GM12878 (cell line): ENCODE measurements around the gene SIPA1. TPM values are rescaled to one million over a fixed set of nuclear protein-coding genes. Genes with fewer than 3 reads are reported as not detected.
A peak's percentile ranks its signal among the peaks of the same experiment; 100 is the strongest.

Experiments
- ATAC-seq: fragments of 200-7000 bp; cut with Tn5 transposase; 3 replicates; pipeline ENCODE4 v1.9.1; 2020; ENCODE audit warnings: mild to moderate bottlenecking, moderate library complexity
- BruUV-seq: library from RNA; stranded (reverse); fragments of 400-500 nt; replicated peaks from 2 replicates; lab custom pipeline; 2021; lab: Mats Ljungman, UMichigan
- CTCF ChIA-PET: fragments of 300-600 bp; sonication (Branson Sonifier 250); formaldehyde crosslinking; extraction: SDS; loops from one replicate; lab custom pipeline; 2021; ENCODE audit warnings: inconsistent platforms; lab: Yijun Ruan, JAX
- POLR2A ChIA-PET: fragments of 350-600 bp; formaldehyde crosslinking; extraction: SDS; loops from one replicate; lab custom pipeline; 2021; ENCODE audit warnings: inconsistent platforms; lab: Charles Lee
- RAD21 ChIA-PET: fragments of 300-600 bp; sonication (Branson Sonifier 250); formaldehyde crosslinking; loops from one replicate; lab custom pipeline; 2023; ENCODE audit warnings: antibody characterized with exemption; ENCODE audit not compliant: unreplicated experiment; lab: Charles Lee
- SMC1A ChIA-PET: fragments of 300-600 bp; sonication (Branson Sonifier 250); formaldehyde crosslinking; loops from one replicate; lab custom pipeline; 2023; ENCODE audit not compliant: unreplicated experiment, uncharacterized antibody; lab: Charles Lee
- DNase-seq: peaks from one replicate; pipeline ENCODE4 v3.0.0-alpha.2; 2011; ENCODE audit warnings: low read depth, low spot score
- FAIRE-seq: peaks from 3 replicates; lab custom pipeline; 2011; peaks lifted over from hg19 to GRCh38; lab: Jason Lieb, UNC
- H2AFZ ChIP-seq: 2 replicates; pipeline ENCODE4 v1.6.0; 2011; ENCODE audit warnings: low read depth, low read length, control low read depth; ENCODE audit not compliant: control insufficient read depth
- H3K27ac ChIP-seq: 2 replicates; pipeline ENCODE4 v1.5.1; 2011; ENCODE audit warnings: control low read depth; ENCODE audit not compliant: control insufficient read depth, insufficient read depth
- H3K27me3 ChIP-seq, 2 experiments: replicated peaks in 1 of 2; 2 replicates each; pipeline versions ENCODE4 v1.6.0 to v1.6.1; 2011; ENCODE audit warnings: low read length in 1 of 2; ENCODE audit not compliant: control insufficient read depth in 2 of 2, insufficient read depth in 2 of 2
- H3K36me3 ChIP-seq, 2 experiments: 2 replicates each; pipeline ENCODE4 v1.5.1; 2011; ENCODE audit warnings: low read length in 1 of 2; ENCODE audit not compliant: control insufficient read depth in 2 of 2, insufficient read depth in 2 of 2
- H3K4me1 ChIP-seq: 2 replicates; pipeline ENCODE4 v1.6.1; 2011; ENCODE audit warnings: mild to moderate bottlenecking, low read length, moderate library complexity, mixed read lengths; ENCODE audit not compliant: control insufficient read depth, insufficient read depth
- H3K4me2 ChIP-seq: 2 replicates; pipeline ENCODE4 v1.6.0; 2011; ENCODE audit warnings: control low read depth; ENCODE audit not compliant: control insufficient read depth, insufficient read depth
- H3K4me3 ChIP-seq: fragments of 200-600 bp; sonication (generic); 2 replicates; pipeline ENCODE4 v1.5.1; 2016
- H3K79me2 ChIP-seq: 2 replicates; pipeline ENCODE4 v1.6.0; 2011; ENCODE audit warnings: low read length; ENCODE audit not compliant: control insufficient read depth, insufficient read depth
- H3K9ac ChIP-seq: 2 replicates; pipeline ENCODE4 v1.8.0; 2011; ENCODE audit warnings: low read length, control low read depth, mixed read lengths; ENCODE audit not compliant: control insufficient read depth, insufficient read depth
- H3K9me3 ChIP-seq: replicated peaks from 3 replicates; pipeline ENCODE4 v1.5.1; 2011; ENCODE audit warnings: mild to moderate bottlenecking, low read length; ENCODE audit not compliant: control insufficient read depth, insufficient read depth
- H4K20me1 ChIP-seq: 2 replicates; pipeline ENCODE4 v1.6.0; 2011; ENCODE audit not compliant: control insufficient read depth, insufficient read depth
- CHD1 ChIP-seq: IDR thresholded peaks from 2 replicates; pipeline ENCODE4 v1.6.1; 2012; ENCODE audit warnings: low read depth, low read length, improper control_type of control experiment
- CREB1 ChIP-seq: IDR thresholded peaks from 2 replicates; pipeline ENCODE4 v1.6.1; 2012; ENCODE audit warnings: low read depth, mild to moderate bottlenecking, inconsistent platforms
- GATAD2B ChIP-seq: fragments of 450-650 bp; conservative IDR thresholded peaks from 2 replicates; pipeline ENCODE4 v1.6.1; 2017; ENCODE audit warnings: low read depth, mild to moderate bottlenecking, moderate library complexity
- IRF5 ChIP-seq: fragments of 450-650 bp; IDR thresholded peaks from 2 replicates; pipeline ENCODE4 v1.6.1; 2017; ENCODE audit warnings: borderline replicate concordance
- MXI1 ChIP-seq: fragments of 150-350 bp; IDR thresholded peaks from 2 replicates; pipeline ENCODE4 v1.6.1; 2011; ENCODE audit warnings: low read depth, mild to moderate bottlenecking, inconsistent platforms, low read length, improper control_type of control experiment
- POLR2A ChIP-seq: IDR thresholded peaks from 2 replicates; pipeline ENCODE4 v1.6.1; 2011; ENCODE audit warnings: low read depth, mild to moderate bottlenecking, low read length
- POLR2AphosphoS2 ChIP-seq: IDR thresholded peaks from 2 replicates; pipeline ENCODE4 v1.6.1; 2011; ENCODE audit warnings: low read depth, mild to moderate bottlenecking, low read length, improper control_type of control experiment, moderate library complexity
- RUNX3 ChIP-seq: IDR thresholded peaks from 2 replicates; pipeline ENCODE4 v1.6.1; 2012; ENCODE audit warnings: low read length, inconsistent platforms
- WGBS: methylation state at CpG from one replicate; pipeline ENCODE4 v1.1.6; 2016; ENCODE audit warnings: low lambda C conversion rate; ENCODE audit not compliant: insufficient replicate concordance, insufficient coverage; ENCODE audit errors: missing lambda C conversion rate; 5-methylcytosine and 5-hydroxymethylcytosine counted together
- in situ Hi-C: fragments of 300-500 bp; cut with MboI; formaldehyde crosslinking; loops from 9 replicates; pipeline ENCODE4 v1.14.3; 2018; ENCODE audit warnings: mixed read lengths
- intact Hi-C: fragments of 100-400 bp; cut with micrococcal nuclease; formaldehyde crosslinking; loops from one replicate; pipeline ENCODE4 v1.14.2; 2022; ENCODE audit not compliant: unreplicated experiment
- polyA plus RNA-seq, 11 experiments: library from polyadenylated mRNA; depleted of rRNA in 4 of 11; unstranded in 6 of 11; stranded (reverse) in 5 of 11; fragments of >200 nt; fragmentation: Nextera tagmentation in 4 of 11; fragmentation: Illumina TruSeq in 1 of 11; extraction: Ambion mirVana in 4 of 11; extraction: Trizol in 1 of 11; gene quantifications; 1 replicate in 1 of 11; 2 replicates in 10 of 11; pipeline versions ENCODE4 v1.2.1 to v1.2.3, GENCODE V29; 2011 to 2016; ENCODE audit warnings: inconsistent platforms in 2 of 11, missing spikeins in 2 of 11, low read depth in 1 of 11
- total RNA-seq, 4 experiments: library from RNA; depleted of rRNA in 3 of 4; stranded (reverse); fragments of >200 nt in 3 of 4; fragmentation: Illumina TruSeq in 1 of 4; extraction: Trizol in 1 of 4; gene quantifications; 2 replicates each; pipeline versions ENCODE4 v1.2.1 to v1.2.3, GENCODE V29; 2013 to 2021

SIPA1 gene
- total and polyA plus RNA-seq, 10 of the 15 experiments (the other 5 are each of a cell fraction or from before 2014, with no cell fraction given) = 1.0 to 139 (median 33.4) TPM

- no peak overlapping the region for H3K27ac ChIP-seq
- no peak for FAIRE-seq
- BruUV-seq = no TSS peak
- no peaks in the 10 kb centered on the region for H4K20me1 ChIP-seq
- peaks cover 5% of the 10 kb centered on the region for H3K79me2 ChIP-seq
- no peak overlapping the region for H3K9ac ChIP-seq
- no peak overlapping the region for H3K4me2 ChIP-seq
- no peaks in the 10 kb centered on the region for H3K9me3 ChIP-seq
- H3K36me3 ChIP-seq = peaks cover 16 to 45% of the 10 kb centered on the region in 2 experiments
- 95% methylated on average over 41 of the region's 87 CpGs for WGBS
- DNase-seq = no peak
- ATAC-seq = no peak
- no peak for TF ChIP-seq RUNX3
- TF ChIP-seq CHD1 = no peak
- peak; percentile 31; the same call in 1 of the 2 replicates for TF ChIP-seq POLR2A
- TF ChIP-seq MXI1 = no peak
- no peak for TF ChIP-seq POLR2AphosphoS2
- no peak for TF ChIP-seq CREB1
- TF ChIP-seq GATAD2B = no peak
- ChIA-PET POLR2A (interaction anchor here (0.7 kb wide), 1 partner anchor 345 kb away, joined by 3 read pairs; no protein-coding TSS in a partner anchor), RAD21 (no interaction called here), SMC1A (no interaction called here), CTCF (no interaction called here)
- intact Hi-C loops = no loop called here
- in situ Hi-C loops = no loop called here
- H3K4me3 ChIP-seq = no peak overlapping the region
- no peaks in the 10 kb centered on the region for H3K27me3 ChIP-seq
- no peak overlapping the region for H2AFZ ChIP-seq
- peaks cover 7% of the 10 kb centered on the region for H3K4me1 ChIP-seq
Measured at GRCh38 chr11:65646958-65647701, 9.2 kb downstream of the SIPA1 start.

GRCh38 chr11:65648997-65649493 is 11.1 kb downstream of the SIPA1 start:
- ChIA-PET POLR2A (interaction anchor here (0.6 kb wide), 1 partner anchor 168 kb away, joined by 3 read pairs; no protein-coding TSS in a partner anchor), SMC1A (no interaction called here), CTCF (interaction anchor here (0.8 kb wide), 1 partner anchor 61 kb away, joined by 3 read pairs; no protein-coding TSS in a partner anchor), RAD21 (interaction anchor here (1.0 kb wide), 1 partner anchor 11 kb away, joined by 3 read pairs; no protein-coding TSS in a partner anchor)
- Histone ChIP-seq H3K4me1 (peaks cover 16% of the 10 kb centered on the region), H3K4me2 (no peak overlapping the region), H3K9me3 (no peaks in the 10 kb centered on the region), H3K9ac (no peak overlapping the region), H3K4me3 (no peak overlapping the region), H3K79me2 (no peaks in the 10 kb centered on the region; the same call in none of the 2 replicates), H4K20me1 (no peaks in the 10 kb centered on the region), H3K36me3 (peaks cover 16 to 37% of the 10 kb centered on the region in 2 experiments), H3K27me3 (no peaks in the 10 kb centered on the region), H2AFZ (no peak overlapping the region), H3K27ac (no peak overlapping the region)
- no peak for TF ChIP-seq IRF5
- TF ChIP-seq POLR2A = 0 out of 2 replicates have a peak, but pooled peaks have one; percentile 15
- DNase-seq (no peak), ATAC-seq (no peak), FAIRE-seq (no peak)
- no TSS peak for BruUV-seq
- intact Hi-C loops (no loop called here), in situ Hi-C loops (no loop called here)
- WGBS = 90% methylated on average over 9 of the region's 12 CpGs
